Liver (tissue), 9 donors: ENCODE data around the gene SIRPD. TPM values are rescaled to one million over a fixed set of nuclear protein-coding genes. Genes with fewer than 3 reads are reported as not detected.

ENCODE experiments used
- DNase-seq: peaks from one replicate; pipeline ENCODE4 v3.0.0-alpha.2; 2017; ENCODE audit warnings: low spot score
- H3K27ac ChIP-seq, 2 donors: one replicate each; pipeline ENCODE4 v1.7.0; 2013; ENCODE audit warnings: inconsistent platforms in 2 of 2, low read length in 2 of 2, control low read depth in 1 of 2, low read depth in 1 of 2, mild to moderate bottlenecking in 1 of 2
- H3K27me3 ChIP-seq, 4 donors: one replicate each; pipeline versions ENCODE4 v1.6.1 to v1.7.0; 2013; ENCODE audit warnings: low read length in 3 of 4, inconsistent platforms in 1 of 4, mild to moderate bottlenecking in 1 of 4, moderate library complexity in 1 of 4; ENCODE audit not compliant: control insufficient read depth in 4 of 4, insufficient read depth in 4 of 4
- H3K36me3 ChIP-seq, 4 donors: one replicate each; pipeline versions ENCODE4 v1.6.1 to v1.7.0; 2013; ENCODE audit warnings: low read length in 3 of 4, mild to moderate bottlenecking in 3 of 4, low read depth in 1 of 4, moderate library complexity in 1 of 4; ENCODE audit not compliant: control insufficient read depth in 4 of 4, insufficient read depth in 3 of 4
- H3K4me1 ChIP-seq, 4 donors: one replicate each; pipeline versions ENCODE4 v1.6.1 to v1.7.0; 2013; ENCODE audit warnings: low read length in 3 of 4, mild to moderate bottlenecking in 3 of 4, moderate library complexity in 1 of 4; ENCODE audit not compliant: control insufficient read depth in 4 of 4, insufficient read depth in 4 of 4
- H3K4me3 ChIP-seq, 3 donors: one replicate each; pipeline versions ENCODE4 v1.6.1 to v1.7.0; 2013; ENCODE audit warnings: low read length in 3 of 3, control low read depth in 1 of 3, low read depth in 1 of 3, mild to moderate bottlenecking in 1 of 3
- H3K9ac ChIP-seq, 2 donors: one replicate each; pipeline ENCODE4 v1.7.0; 2013; ENCODE audit warnings: low read length in 2 of 2, mild to moderate bottlenecking in 2 of 2, moderate library complexity in 2 of 2, control low read depth in 1 of 2, low read depth in 1 of 2
- H3K9me3 ChIP-seq, 4 donors: one replicate each; pipeline versions ENCODE4 v1.6.1 to v1.7.0; 2013; ENCODE audit warnings: low read length in 3 of 4; ENCODE audit not compliant: control insufficient read depth in 4 of 4
- EGR1 ChIP-seq, 2 donors: IDR thresholded peaks; 2 replicates each; pipeline ENCODE4 v1.6.1; 2016 to 2018; ENCODE audit warnings: antibody characterized with exemption in 2 of 2, low read depth in 2 of 2
- FOXA1 ChIP-seq: IDR thresholded peaks from 2 replicates; pipeline ENCODE4 v1.6.1; 2016; ENCODE audit warnings: antibody characterized with exemption
- FOXA2 ChIP-seq: IDR thresholded peaks from 2 replicates; pipeline ENCODE4 v1.6.1; 2016; ENCODE audit warnings: antibody characterized with exemption
- GABPA ChIP-seq, 2 donors: IDR thresholded peaks in 1 of 2; conservative IDR thresholded peaks in 1 of 2; 2 replicates each; pipeline ENCODE4 v1.6.1; 2016; ENCODE audit warnings: antibody characterized with exemption in 2 of 2, mild to moderate bottlenecking in 1 of 2, moderate library complexity in 1 of 2
- HNF4A ChIP-seq, 2 donors: conservative IDR thresholded peaks; 2 replicates each; pipeline ENCODE4 v1.6.1; 2016; ENCODE audit warnings: antibody characterized with exemption in 2 of 2, mild to moderate bottlenecking in 2 of 2
- HNF4G ChIP-seq: IDR thresholded peaks from 2 replicates; pipeline ENCODE4 v1.6.1; 2016; ENCODE audit warnings: antibody characterized with exemption
- JUND ChIP-seq, 2 donors: IDR thresholded peaks; 2 replicates each; pipeline ENCODE4 v1.6.1; 2016; ENCODE audit warnings: antibody characterized with exemption in 2 of 2
- RAD21 ChIP-seq, 2 donors: IDR thresholded peaks; 2 replicates each; pipeline ENCODE4 v1.6.1; 2016; ENCODE audit warnings: antibody characterized with exemption in 2 of 2, mild to moderate bottlenecking in 2 of 2
- RXRA ChIP-seq, 2 donors: IDR thresholded peaks; 2 replicates each; pipeline ENCODE4 v1.6.1; 2017 to 2018; ENCODE audit warnings: antibody characterized with exemption in 2 of 2, mild to moderate bottlenecking in 1 of 2
- SP1 ChIP-seq: IDR thresholded peaks from 2 replicates; pipeline ENCODE4 v1.6.1; 2018; ENCODE audit warnings: antibody characterized with exemption, mild to moderate bottlenecking
- TAF1 ChIP-seq: conservative IDR thresholded peaks from 2 replicates; pipeline ENCODE4 v1.6.1; 2016; ENCODE audit warnings: antibody characterized with exemption, mild to moderate bottlenecking
- YY1 ChIP-seq: IDR thresholded peaks from 2 replicates; pipeline ENCODE4 v1.6.1; 2016; ENCODE audit warnings: antibody characterized with exemption, mild to moderate bottlenecking
- WGBS: extraction: QIAGEN DNeasy Blood & Tissue Kit; methylation state at CpG from one replicate; pipeline ENCODE4 v1.1.7; 2013; 5-methylcytosine and 5-hydroxymethylcytosine counted together
- polyA plus RNA-seq, 2 donors: library from polyadenylated mRNA; stranded (reverse) in 1 of 2; unstranded in 1 of 2; fragments of 200-250 nt in 1 of 2; fragments of >200 nt in 1 of 2; fragmentation: Nextera tagmentation in 1 of 2; extraction: Ambion mirVana in 1 of 2; gene quantifications; one replicate each; pipeline versions ENCODE4 v1.2.1 to v1.2.3, GENCODE V29; 2013 to 2015
- total RNA-seq, 2 donors: library from RNA; depleted of rRNA; stranded (reverse); fragments of >200 nt; gene quantifications; one replicate each; pipeline ENCODE4 v1.2.3, GENCODE V29; 2014
- TF ChIP-seq, protein P1 (sequence below): IDR thresholded peaks from 2 replicates; pipeline ENCODE4 v1.6.1; 2016; ENCODE audit warnings: antibody characterized with exemption
- TF ChIP-seq, protein P2 (sequence below): IDR thresholded peaks from 2 replicates; pipeline ENCODE4 v1.6.1; 2016; ENCODE audit warnings: antibody characterized with exemption
- TF ChIP-seq, protein P3 (sequence below): IDR thresholded peaks from 2 replicates; pipeline ENCODE4 v1.6.1; 2016; ENCODE audit warnings: antibody characterized with exemption
- TF ChIP-seq, protein P4 (sequence below): fragments of 150-350 bp; IDR thresholded peaks from 2 replicates; pipeline ENCODE4 v1.5.1; 2017; ENCODE audit warnings: improper control_type of control experiment, low read depth, low read length; ENCODE audit not compliant: missing input control
- donor health status: healthy.
- donor health status: healthy.
- donor health status: healthy.
- donor health status: healthy.
- donor health status: healthy.

The SIRPD gene
- total and polyA plus RNA-seq, 4 donors: 1.1 TPM; not detected in 3

DNA sequence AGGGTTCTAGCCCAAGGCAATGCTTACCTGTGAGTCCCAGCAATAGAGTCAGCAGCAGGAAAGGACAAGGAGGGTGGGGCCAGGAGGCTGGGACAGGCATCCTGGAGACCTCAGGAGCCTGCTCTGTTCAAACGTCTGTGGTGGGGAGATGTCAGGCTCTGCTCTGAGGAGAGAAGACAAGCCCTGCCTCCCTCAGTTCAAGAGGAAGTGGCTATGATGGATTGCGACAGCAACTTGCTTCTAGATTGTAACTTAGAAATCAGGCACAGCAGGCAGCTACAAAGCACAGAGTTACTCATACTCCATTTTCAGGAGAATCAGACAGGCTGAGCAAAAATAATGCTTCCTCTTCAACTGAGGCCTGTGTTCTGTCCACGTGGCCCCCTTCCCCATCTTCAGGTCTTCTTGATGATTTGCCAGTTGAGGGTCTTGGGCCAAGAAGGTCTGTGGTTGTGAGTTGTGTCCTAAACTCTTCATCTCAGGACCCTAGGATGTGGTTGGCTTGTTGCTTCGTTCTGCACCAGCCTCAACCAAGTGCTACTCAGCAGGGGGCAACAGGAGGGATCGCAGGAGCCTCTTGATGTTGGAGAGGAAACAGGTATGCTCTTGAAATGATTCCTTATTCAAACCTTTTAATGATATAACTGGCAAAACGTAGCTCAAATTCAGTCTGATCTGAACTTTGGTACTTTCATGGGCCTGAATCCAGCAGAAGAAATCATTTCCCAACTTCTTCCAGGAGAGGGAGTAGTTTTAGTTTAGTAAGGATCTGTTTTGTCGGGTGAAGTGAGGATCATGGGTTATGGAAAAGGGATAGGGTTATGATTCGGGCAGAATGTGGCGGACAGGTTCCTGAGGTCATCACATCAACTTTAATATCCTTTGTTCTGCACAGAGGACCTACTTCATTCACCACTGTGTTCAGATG is 31.3 kb upstream of the SIRPD start:
- TF ChIP-seq GABPA (IDR thresholded peaks at IDR 0.05 in 1 of 2, conservative IDR thresholded peaks at IDR 0.05 in 1 of 2) (no peak), YY1 (no peak), FOXA1 (no peak), HNF4A (conservative IDR thresholded peaks at IDR 0.05) (no peak), SP1 (no peak), RXRA (IDR thresholded peaks at IDR 0.05) (no peak)
- TF ChIP-seq, protein P1, sequence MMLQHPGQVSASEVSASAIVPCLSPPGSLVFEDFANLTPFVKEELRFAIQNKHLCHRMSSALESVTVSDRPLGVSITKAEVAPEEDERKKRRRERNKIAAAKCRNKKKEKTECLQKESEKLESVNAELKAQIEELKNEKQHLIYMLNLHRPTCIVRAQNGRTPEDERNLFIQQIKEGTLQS: no peak
- Histone ChIP-seq H3K27me3 (no peaks in the 10 kb centered on the region), H3K4me1 (no peaks in the 10 kb centered on the region), H3K27ac (peak overlapping the region; percentile 5 to 67), H3K36me3 (no peaks in the 10 kb centered on the region), H3K4me3 (no peak overlapping the region), H3K9ac (no peak overlapping the region), H3K9me3 (no peaks in the 10 kb centered on the region)
- WGBS: 17% methylated on average over 1 of the region's 9 CpGs
- DNase-seq: no peak

DNA sequence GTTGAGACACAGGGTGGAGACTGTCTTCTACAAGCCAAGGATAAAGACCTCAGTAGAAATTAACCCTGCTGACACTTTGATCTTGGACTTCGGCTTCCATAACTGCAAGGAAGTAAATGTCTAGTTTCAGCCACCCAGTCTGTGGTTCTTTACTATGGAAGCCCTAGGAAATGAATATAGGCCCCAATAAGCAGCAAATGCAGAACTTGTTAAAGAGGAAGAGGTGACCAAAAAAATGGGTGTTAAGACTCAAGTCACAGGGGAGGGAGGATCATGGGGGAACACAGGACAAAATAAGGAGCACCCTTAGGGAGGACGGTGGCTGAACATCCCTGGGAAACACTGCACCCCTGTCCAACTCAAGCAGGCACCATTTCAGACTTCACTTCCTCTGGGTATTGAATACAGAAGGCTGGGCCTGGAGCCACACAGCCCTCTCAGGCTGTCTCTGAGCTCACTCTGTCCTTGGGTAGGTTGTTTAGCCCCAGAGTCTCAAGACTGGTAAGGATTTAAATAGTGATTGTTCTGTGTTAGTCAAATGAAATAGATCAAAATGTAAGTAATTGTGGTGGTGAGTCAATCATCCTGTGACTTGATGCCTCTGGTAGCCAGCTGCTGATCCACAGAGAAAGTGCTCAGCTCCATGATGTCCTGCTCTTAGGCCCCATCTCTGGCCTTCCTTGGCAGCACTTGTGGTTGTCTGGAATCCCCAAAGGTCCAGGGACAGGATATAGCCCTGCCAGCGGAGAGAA is 30.5 kb upstream of the SIRPD start:
- DNase-seq: no peak
- TF ChIP-seq, protein P2, sequence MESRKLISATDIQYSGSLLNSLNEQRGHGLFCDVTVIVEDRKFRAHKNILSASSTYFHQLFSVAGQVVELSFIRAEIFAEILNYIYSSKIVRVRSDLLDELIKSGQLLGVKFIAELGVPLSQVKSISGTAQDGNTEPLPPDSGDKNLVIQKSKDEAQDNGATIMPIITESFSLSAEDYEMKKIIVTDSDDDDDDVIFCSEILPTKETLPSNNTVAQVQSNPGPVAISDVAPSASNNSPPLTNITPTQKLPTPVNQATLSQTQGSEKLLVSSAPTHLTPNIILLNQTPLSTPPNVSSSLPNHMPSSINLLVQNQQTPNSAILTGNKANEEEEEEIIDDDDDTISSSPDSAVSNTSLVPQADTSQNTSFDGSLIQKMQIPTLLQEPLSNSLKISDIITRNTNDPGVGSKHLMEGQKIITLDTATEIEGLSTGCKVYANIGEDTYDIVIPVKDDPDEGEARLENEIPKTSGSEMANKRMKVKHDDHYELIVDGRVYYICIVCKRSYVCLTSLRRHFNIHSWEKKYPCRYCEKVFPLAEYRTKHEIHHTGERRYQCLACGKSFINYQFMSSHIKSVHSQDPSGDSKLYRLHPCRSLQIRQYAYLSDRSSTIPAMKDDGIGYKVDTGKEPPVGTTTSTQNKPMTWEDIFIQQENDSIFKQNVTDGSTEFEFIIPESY: no peak
- TF ChIP-seq EGR1 (IDR thresholded peaks at IDR 0.05; ENCODE audit: low read depth in 2 of 2): no peak
- TF ChIP-seq RXRA (IDR thresholded peaks at IDR 0.05): no peak
- no peak for TF ChIP-seq RAD21 (IDR thresholded peaks at IDR 0.05)
- TF ChIP-seq FOXA2: no peak
- no peak for TF ChIP-seq HNF4G
- TF ChIP-seq SP1: no peak
- no peak for TF ChIP-seq YY1
- TF ChIP-seq, protein P3, sequence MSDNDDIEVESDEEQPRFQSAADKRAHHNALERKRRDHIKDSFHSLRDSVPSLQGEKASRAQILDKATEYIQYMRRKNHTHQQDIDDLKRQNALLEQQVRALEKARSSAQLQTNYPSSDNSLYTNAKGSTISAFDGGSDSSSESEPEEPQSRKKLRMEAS: no peak
- WGBS: 100% methylated on average over 1 of the region's 3 CpGs
- H3K9me3 ChIP-seq: no peaks in the 10 kb centered on the region
- H3K9ac ChIP-seq: no peak overlapping the region
- H3K27ac ChIP-seq: peak overlapping the region; percentile 5 to 67
- H3K27me3 ChIP-seq: no peaks in the 10 kb centered on the region
- no peak overlapping the region for H3K4me3 ChIP-seq
- H3K36me3 ChIP-seq: no peaks in the 10 kb centered on the region
- no peaks in the 10 kb centered on the region for H3K4me1 ChIP-seq

DNA sequence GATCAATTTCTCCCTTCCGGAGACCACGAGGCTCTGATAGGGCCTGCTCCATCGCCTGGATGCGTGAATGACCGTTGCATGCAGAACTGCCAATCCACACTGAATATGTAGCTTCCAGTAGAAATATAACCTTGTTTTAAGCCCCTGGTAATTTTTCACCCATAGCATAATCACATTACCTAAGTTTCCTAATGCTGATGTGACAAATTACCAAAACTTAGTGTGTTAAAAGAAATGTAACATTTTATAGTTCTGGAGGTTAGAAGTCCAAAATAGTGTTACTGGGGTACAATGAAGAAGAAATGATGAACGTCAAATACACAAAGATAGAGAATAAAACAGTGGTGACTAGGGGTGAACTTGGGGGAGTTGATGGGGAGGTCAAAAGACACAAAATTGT is 22.0 kb upstream of the SIRPD start:
- WGBS: 89% methylated on average over 6 of the region's 6 CpGs
- no peaks in the 10 kb centered on the region for H3K36me3 ChIP-seq
- H3K9me3 ChIP-seq: no peaks in the 10 kb centered on the region
- H3K4me1 ChIP-seq: no peaks in the 10 kb centered on the region
- H3K27me3 ChIP-seq: no peaks in the 10 kb centered on the region
- DNase-seq: no peak
- no peak overlapping the region for H3K4me3 ChIP-seq
- no peak overlapping the region for H3K9ac ChIP-seq
- no peak overlapping the region for H3K27ac ChIP-seq
- TF ChIP-seq GABPA (IDR thresholded peaks at IDR 0.05 in 1 of 2, conservative IDR thresholded peaks at IDR 0.05 in 1 of 2) (no peak), YY1 (no peak), HNF4A (conservative IDR thresholded peaks at IDR 0.05) (no peak), FOXA2 (no peak), JUND (IDR thresholded peaks at IDR 0.05) (no peak), FOXA1 (no peak), EGR1 (IDR thresholded peaks at IDR 0.05; ENCODE audit: low read depth in 2 of 2) (no peak), TAF1 (no peak), RXRA (IDR thresholded peaks at IDR 0.05) (no peak), SP1 (no peak)
- TF ChIP-seq, protein P1: no peak
- TF ChIP-seq, protein P4, sequence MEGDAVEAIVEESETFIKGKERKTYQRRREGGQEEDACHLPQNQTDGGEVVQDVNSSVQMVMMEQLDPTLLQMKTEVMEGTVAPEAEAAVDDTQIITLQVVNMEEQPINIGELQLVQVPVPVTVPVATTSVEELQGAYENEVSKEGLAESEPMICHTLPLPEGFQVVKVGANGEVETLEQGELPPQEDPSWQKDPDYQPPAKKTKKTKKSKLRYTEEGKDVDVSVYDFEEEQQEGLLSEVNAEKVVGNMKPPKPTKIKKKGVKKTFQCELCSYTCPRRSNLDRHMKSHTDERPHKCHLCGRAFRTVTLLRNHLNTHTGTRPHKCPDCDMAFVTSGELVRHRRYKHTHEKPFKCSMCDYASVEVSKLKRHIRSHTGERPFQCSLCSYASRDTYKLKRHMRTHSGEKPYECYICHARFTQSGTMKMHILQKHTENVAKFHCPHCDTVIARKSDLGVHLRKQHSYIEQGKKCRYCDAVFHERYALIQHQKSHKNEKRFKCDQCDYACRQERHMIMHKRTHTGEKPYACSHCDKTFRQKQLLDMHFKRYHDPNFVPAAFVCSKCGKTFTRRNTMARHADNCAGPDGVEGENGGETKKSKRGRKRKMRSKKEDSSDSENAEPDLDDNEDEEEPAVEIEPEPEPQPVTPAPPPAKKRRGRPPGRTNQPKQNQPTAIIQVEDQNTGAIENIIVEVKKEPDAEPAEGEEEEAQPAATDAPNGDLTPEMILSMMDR: no peak
- TF ChIP-seq, protein P2: no peak
- TF ChIP-seq, protein P3: no peak
